Nephron (organoid): ENCODE data around the gene ZBP1.

Source experiments
- H3K27ac Mint-ChIP-seq, 3 experiments: 2 replicates each; pipeline ENCODE4 v1.8.0; 2020; ENCODE audit warnings: mixed read lengths in 3 of 3, mild to moderate bottlenecking in 2 of 3, moderate library complexity in 1 of 3
- H3K27me3 Mint-ChIP-seq: 2 replicates; pipeline ENCODE4 v1.8.0; 2021; ENCODE audit warnings: low read depth, mild to moderate bottlenecking, moderate library complexity, mixed read lengths
- H3K36me3 Mint-ChIP-seq: 2 replicates; pipeline ENCODE4 v1.8.0; 2020; ENCODE audit warnings: low read depth, mixed read lengths
- H3K4me1 Mint-ChIP-seq: 2 replicates; pipeline ENCODE4 v1.8.0; 2020; ENCODE audit warnings: mixed read lengths
- H3K4me3 Mint-ChIP-seq, 3 experiments: 2 replicates each; pipeline ENCODE4 v1.8.0; 2020; ENCODE audit warnings: mild to moderate bottlenecking in 3 of 3, mixed read lengths in 3 of 3, moderate library complexity in 2 of 3
- H3K9me3 Mint-ChIP-seq: 2 replicates; pipeline ENCODE4 v1.8.0; 2020; ENCODE audit warnings: mixed read lengths
- TF ChIP-seq, protein P1 (sequence below), 3 experiments: fragments of 200-600 bp; sonication (generic); IDR thresholded peaks; one replicate each; pipeline ENCODE4 v1.5.0; 2021; ENCODE audit warnings: antibody characterized with exemption in 3 of 3; ENCODE audit not compliant: unreplicated experiment in 3 of 3

ZBP1 gene

GRCh38 chr20:57570145-57570850 is 49.9 kb downstream of the ZBP1 start:
- Mint-ChIP-seq H3K27ac (peak overlapping the region in 2 of 3 experiments; percentile 70 to 77), H3K27me3 (peaks cover 54% of the 10 kb centered on the region), H3K4me1 (peaks cover 20% of the 10 kb centered on the region), H3K4me3 (no peak overlapping the region), H3K9me3 (no peaks in the 10 kb centered on the region), H3K36me3 (no peaks in the 10 kb centered on the region)
- TF ChIP-seq, protein P1, sequence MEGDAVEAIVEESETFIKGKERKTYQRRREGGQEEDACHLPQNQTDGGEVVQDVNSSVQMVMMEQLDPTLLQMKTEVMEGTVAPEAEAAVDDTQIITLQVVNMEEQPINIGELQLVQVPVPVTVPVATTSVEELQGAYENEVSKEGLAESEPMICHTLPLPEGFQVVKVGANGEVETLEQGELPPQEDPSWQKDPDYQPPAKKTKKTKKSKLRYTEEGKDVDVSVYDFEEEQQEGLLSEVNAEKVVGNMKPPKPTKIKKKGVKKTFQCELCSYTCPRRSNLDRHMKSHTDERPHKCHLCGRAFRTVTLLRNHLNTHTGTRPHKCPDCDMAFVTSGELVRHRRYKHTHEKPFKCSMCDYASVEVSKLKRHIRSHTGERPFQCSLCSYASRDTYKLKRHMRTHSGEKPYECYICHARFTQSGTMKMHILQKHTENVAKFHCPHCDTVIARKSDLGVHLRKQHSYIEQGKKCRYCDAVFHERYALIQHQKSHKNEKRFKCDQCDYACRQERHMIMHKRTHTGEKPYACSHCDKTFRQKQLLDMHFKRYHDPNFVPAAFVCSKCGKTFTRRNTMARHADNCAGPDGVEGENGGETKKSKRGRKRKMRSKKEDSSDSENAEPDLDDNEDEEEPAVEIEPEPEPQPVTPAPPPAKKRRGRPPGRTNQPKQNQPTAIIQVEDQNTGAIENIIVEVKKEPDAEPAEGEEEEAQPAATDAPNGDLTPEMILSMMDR (IDR thresholded peaks at IDR 0.05; ENCODE audit: unreplicated experiment in 3 of 3), result no peak

DNA sequence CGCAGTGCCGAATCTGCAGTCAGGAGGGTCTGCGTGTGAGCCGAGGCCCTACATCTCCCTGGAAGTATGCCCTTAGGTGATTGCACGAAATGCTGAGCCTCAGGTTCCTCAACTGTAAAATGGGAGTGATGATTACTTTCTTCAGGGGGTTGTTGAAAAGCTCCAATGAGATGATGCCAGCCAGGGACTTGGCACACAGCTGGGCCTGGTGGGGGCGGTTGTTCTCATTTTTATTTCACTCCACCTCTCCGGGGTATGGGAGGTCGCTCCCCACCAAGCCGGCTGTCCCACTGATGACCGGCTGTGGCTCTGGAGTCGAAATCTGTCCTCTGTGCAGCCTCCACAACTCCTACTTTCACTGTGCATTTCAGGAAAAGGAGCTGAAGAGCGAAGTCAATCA is 51.3 kb downstream of the ZBP1 start:
- no peak overlapping the region for H3K27ac Mint-ChIP-seq
- H3K4me1 Mint-ChIP-seq, result peaks cover 20% of the 10 kb centered on the region
- peaks cover 6% of the 10 kb centered on the region for H3K36me3 Mint-ChIP-seq
- no peaks in the 10 kb centered on the region for H3K9me3 Mint-ChIP-seq
- H3K4me3 Mint-ChIP-seq, result no peak overlapping the region
- TF ChIP-seq, protein P1 (IDR thresholded peaks at IDR 0.05; ENCODE audit: unreplicated experiment in 3 of 3), result no peak
- peaks cover 58% of the 10 kb centered on the region for H3K27me3 Mint-ChIP-seq

- H3K27me3 Mint-ChIP-seq, result peaks cover 58% of the 10 kb centered on the region
- TF ChIP-seq, protein P1 (IDR thresholded peaks at IDR 0.05; ENCODE audit: unreplicated experiment in 3 of 3), result no peak
- H3K9me3 Mint-ChIP-seq, result no peaks in the 10 kb centered on the region
- no peak overlapping the region for H3K27ac Mint-ChIP-seq
- H3K36me3 Mint-ChIP-seq, result peaks cover 6% of the 10 kb centered on the region
- H3K4me3 Mint-ChIP-seq, result no peak overlapping the region
- H3K4me1 Mint-ChIP-seq, result peaks cover 16% of the 10 kb centered on the region
Observed at GRCh38 chr20:57568088-57568896, 51.9 kb downstream of the ZBP1 start.

DNA sequence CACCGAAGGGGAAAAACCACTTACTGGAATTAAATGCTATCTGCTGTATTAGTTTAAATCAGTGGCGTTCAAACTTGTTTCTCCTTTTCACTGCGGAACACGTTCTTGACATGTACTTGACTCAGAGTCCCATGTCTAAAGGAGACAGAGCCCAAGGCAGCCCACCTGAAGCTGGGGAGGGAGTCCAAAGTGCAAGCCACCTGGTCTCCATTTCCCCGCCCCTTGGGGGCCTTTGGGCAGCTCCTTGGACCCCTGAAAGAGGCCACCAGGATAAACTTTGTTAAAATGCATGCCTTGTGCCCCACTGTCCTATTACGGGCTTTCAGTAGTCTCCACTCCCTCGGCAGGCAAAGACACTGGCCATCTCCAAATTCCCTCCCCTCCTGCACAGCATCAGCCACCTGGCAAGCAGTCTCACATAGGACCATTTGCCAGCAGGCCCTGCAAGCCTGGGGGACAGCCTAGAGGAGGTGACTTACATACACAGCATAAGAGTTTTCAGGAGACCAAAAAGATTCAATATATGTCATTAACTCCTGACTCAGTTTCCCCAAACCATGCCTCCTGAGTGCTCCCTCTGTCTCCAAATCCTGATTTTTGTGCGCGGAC is 52.7 kb downstream of the ZBP1 start:
- H3K9me3 Mint-ChIP-seq, result no peaks in the 10 kb centered on the region
- peaks cover 6% of the 10 kb centered on the region for H3K36me3 Mint-ChIP-seq
- TF ChIP-seq, protein P1 (IDR thresholded peaks at IDR 0.05; ENCODE audit: unreplicated experiment in 3 of 3), result no peak
- H3K27ac Mint-ChIP-seq, result peak overlapping the region in 1 of 3 experiments; percentile 20
- peaks cover 10% of the 10 kb centered on the region for H3K4me1 Mint-ChIP-seq
- H3K27me3 Mint-ChIP-seq, result peaks cover 58% of the 10 kb centered on the region
- no peak overlapping the region for H3K4me3 Mint-ChIP-seq

DNA sequence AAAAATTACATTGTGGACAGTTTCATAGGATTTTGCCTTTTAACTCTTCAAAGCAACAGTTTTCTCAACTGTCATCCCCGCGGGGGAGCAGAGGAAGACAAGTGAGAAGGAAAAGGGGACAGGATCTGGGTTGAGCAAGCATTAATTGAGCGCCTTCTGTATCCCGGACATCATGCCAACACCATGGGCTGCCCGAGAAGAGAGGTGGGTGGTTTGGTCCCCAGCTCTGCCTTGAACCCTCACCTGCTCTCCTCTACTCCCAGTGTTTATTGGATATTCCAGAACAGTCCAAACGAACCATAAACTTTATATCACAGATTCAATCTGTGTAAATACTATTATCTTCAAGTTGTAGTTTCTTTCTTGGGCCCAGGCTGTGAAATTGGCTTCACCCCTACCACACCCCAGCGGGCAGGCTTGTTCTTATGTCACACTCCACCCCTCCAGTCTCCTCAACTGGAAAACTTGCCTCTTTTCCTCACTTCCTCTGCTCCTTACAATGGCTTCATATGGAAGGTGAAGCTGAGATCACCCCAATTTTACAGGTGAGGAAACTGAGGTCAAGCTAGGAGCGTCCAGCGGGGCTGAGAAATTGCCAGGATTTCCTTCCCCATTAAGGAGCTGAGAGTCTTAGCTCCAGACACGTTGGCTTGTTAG is 53.3 kb downstream of the ZBP1 start:
- H3K27me3 Mint-ChIP-seq, result peaks cover 58% of the 10 kb centered on the region
- peak overlapping the region in 1 of 3 experiments; percentile 20 for H3K27ac Mint-ChIP-seq
- TF ChIP-seq, protein P1 (IDR thresholded peaks at IDR 0.05; ENCODE audit: unreplicated experiment in 3 of 3), result no peak
- peaks cover 11% of the 10 kb centered on the region for H3K36me3 Mint-ChIP-seq
- no peaks in the 10 kb centered on the region for H3K9me3 Mint-ChIP-seq
- H3K4me3 Mint-ChIP-seq, result no peak overlapping the region
- H3K4me1 Mint-ChIP-seq, result peaks cover 10% of the 10 kb centered on the region
